ENCODE data around the gene GABARAP. TPM values are rescaled to one million over a fixed set of nuclear protein-coding genes. Genes with fewer than 3 reads are reported as not detected.

Gene GABARAP
- total and polyA plus RNA-seq, 2 donors (not counting 1 experiment from before 2014, with no cell fraction given), result 173 to 1,154 TPM

GRCh38 chr17:7218758-7219157 is 23.5 kb downstream of the GABARAP start:
- TF ChIP-seq, protein P1, sequence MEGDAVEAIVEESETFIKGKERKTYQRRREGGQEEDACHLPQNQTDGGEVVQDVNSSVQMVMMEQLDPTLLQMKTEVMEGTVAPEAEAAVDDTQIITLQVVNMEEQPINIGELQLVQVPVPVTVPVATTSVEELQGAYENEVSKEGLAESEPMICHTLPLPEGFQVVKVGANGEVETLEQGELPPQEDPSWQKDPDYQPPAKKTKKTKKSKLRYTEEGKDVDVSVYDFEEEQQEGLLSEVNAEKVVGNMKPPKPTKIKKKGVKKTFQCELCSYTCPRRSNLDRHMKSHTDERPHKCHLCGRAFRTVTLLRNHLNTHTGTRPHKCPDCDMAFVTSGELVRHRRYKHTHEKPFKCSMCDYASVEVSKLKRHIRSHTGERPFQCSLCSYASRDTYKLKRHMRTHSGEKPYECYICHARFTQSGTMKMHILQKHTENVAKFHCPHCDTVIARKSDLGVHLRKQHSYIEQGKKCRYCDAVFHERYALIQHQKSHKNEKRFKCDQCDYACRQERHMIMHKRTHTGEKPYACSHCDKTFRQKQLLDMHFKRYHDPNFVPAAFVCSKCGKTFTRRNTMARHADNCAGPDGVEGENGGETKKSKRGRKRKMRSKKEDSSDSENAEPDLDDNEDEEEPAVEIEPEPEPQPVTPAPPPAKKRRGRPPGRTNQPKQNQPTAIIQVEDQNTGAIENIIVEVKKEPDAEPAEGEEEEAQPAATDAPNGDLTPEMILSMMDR (conservative IDR thresholded peaks at IDR 0.05 in 1 of 2, IDR thresholded peaks at IDR 0.05 in 1 of 2; ENCODE audit: low read depth in 1 of 2, low read length in 2 of 2), result no peak
- no peak for TF ChIP-seq EZH2 (IDR thresholded peaks at IDR 0.05; ENCODE audit: low read length, missing control alignments)
- peaks cover 20% of the 10 kb centered on the region for H3K36me3 ChIP-seq (ENCODE audit: control insufficient read depth, insufficient read depth, low read length)
- no peak overlapping the region for H2AFZ ChIP-seq (ENCODE audit: low read length)
- no peaks in the 10 kb centered on the region for H3K27me3 ChIP-seq (ENCODE audit: control insufficient read depth, insufficient read depth, low read length)
- H3K4me3 ChIP-seq (replicated peaks in 1 of 4; ENCODE audit: control extremely low read depth in 1 of 4, insufficient read depth in 1 of 4, low read depth in 3 of 4, low read length in 4 of 4), result no peak overlapping the region
- H3K9ac ChIP-seq (ENCODE audit: insufficient read depth, low read length), result no peak overlapping the region
- H3K79me2 ChIP-seq (ENCODE audit: control insufficient read depth, insufficient read depth, low read length), result peaks cover 33% of the 10 kb centered on the region
- H3K27ac ChIP-seq (ENCODE audit: insufficient read depth, low read length), result no peak overlapping the region
- H4K20me1 ChIP-seq (ENCODE audit: control insufficient read depth, extremely low read depth, insufficient read depth, low read length), result no peaks in the 10 kb centered on the region
- no peak for DNase-seq (ENCODE audit: low read depth in 2 of 2)
- H3K9me3 ChIP-seq (ENCODE audit: control insufficient read depth, insufficient read depth, low read depth, low read length), result no peaks in the 10 kb centered on the region
- no peak overlapping the region for H3K4me2 ChIP-seq (ENCODE audit: extremely low read depth, insufficient read depth, low read length)
- H3K4me1 ChIP-seq (ENCODE audit: control insufficient read depth, extremely low read depth, insufficient read depth, low read length), result peaks cover 17% of the 10 kb centered on the region

- H4K20me1 ChIP-seq (ENCODE audit: control insufficient read depth, extremely low read depth, insufficient read depth, low read length), result no peaks in the 10 kb centered on the region
- H3K36me3 ChIP-seq (ENCODE audit: control insufficient read depth, insufficient read depth, low read length), result peaks cover 14% of the 10 kb centered on the region
- peaks cover 37% of the 10 kb centered on the region for H3K79me2 ChIP-seq (ENCODE audit: control insufficient read depth, insufficient read depth, low read length)
- peaks cover 17% of the 10 kb centered on the region for H3K4me1 ChIP-seq (ENCODE audit: control insufficient read depth, extremely low read depth, insufficient read depth, low read length)
- H3K27me3 ChIP-seq (ENCODE audit: control insufficient read depth, insufficient read depth, low read length), result no peaks in the 10 kb centered on the region
- DNase-seq (ENCODE audit: low read depth in 2 of 2), result no peak
- no peaks in the 10 kb centered on the region for H3K9me3 ChIP-seq (ENCODE audit: control insufficient read depth, insufficient read depth, low read depth, low read length)
- peak overlapping the region in 2 of 4 experiments; percentile 52 to 74 for H3K4me3 ChIP-seq (replicated peaks in 1 of 4; ENCODE audit: control extremely low read depth in 1 of 4, insufficient read depth in 1 of 4, low read depth in 3 of 4, low read length in 4 of 4)
- TF ChIP-seq EZH2 (IDR thresholded peaks at IDR 0.05; ENCODE audit: low read length, missing control alignments), result no peak
- TF ChIP-seq, protein P1 (conservative IDR thresholded peaks at IDR 0.05 in 1 of 2, IDR thresholded peaks at IDR 0.05 in 1 of 2; ENCODE audit: low read depth in 1 of 2, low read length in 2 of 2), result no peak
- H3K27ac ChIP-seq (ENCODE audit: insufficient read depth, low read length), result peak overlapping the region; percentile 49
- H3K4me2 ChIP-seq (ENCODE audit: extremely low read depth, insufficient read depth, low read length), result peak overlapping the region; percentile 78
- H2AFZ ChIP-seq (ENCODE audit: low read length), result no peak overlapping the region
- no peak overlapping the region for H3K9ac ChIP-seq (ENCODE audit: insufficient read depth, low read length)
Measured at GRCh38 chr17:7218166-7218565, 24.1 kb downstream of the GABARAP start.

DNA sequence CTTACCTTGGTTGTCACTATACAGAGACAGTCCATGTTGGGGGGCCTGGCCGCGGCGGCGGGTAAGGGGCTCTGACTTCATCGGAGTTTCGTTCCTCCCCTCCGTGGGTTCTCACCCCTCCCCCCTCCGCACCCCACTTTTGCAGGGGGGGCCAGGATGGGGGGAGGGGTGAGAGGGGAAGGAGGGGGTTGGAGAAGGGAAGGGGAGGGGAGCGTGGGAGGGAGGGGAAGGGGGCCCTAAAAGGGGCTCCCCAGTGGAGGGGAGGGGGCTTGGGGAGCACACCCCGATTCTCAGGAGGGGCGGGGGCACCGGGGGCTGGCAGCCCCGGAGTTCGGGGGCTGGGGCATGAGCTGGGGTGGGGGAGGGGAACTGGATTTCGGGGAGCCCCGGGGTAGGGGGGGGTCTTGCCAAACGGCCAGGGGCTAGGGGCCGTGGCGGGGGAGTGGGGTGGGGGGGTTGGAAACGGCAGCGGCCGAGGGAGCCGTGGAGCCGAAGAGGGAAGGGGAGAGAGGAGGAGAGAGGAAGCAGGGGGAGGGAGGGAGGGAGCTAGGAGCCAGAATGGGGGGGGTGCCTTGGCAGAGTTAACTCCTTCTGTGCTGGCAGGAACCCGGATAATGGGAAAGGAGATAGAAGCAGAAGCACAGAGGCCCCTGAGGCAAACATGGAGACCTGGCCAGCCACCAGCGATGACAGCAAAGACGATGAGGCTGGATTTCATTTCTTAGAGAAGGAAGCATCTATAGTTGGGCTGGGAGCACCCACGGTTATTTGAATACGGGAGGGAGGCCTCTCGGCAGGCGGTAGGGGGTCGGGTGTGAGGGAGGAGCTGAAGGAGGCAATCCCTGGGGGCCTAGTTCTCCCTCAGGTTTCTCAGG is 24.9 kb downstream of the GABARAP start:
- TF ChIP-seq, protein P1 (conservative IDR thresholded peaks at IDR 0.05 in 1 of 2, IDR thresholded peaks at IDR 0.05 in 1 of 2; ENCODE audit: low read depth in 1 of 2, low read length in 2 of 2), result no peak
- TF ChIP-seq EZH2 (IDR thresholded peaks at IDR 0.05; ENCODE audit: low read length, missing control alignments), result no peak
- H3K79me2 ChIP-seq (ENCODE audit: control insufficient read depth, insufficient read depth, low read length), result peaks cover 36% of the 10 kb centered on the region
- peaks cover 17% of the 10 kb centered on the region for H3K4me1 ChIP-seq (ENCODE audit: control insufficient read depth, extremely low read depth, insufficient read depth, low read length)
- peak overlapping the region; percentile 49 for H3K27ac ChIP-seq (ENCODE audit: insufficient read depth, low read length)
- no peaks in the 10 kb centered on the region for H4K20me1 ChIP-seq (ENCODE audit: control insufficient read depth, extremely low read depth, insufficient read depth, low read length)
- peak overlapping the region; percentile 92 for H3K4me2 ChIP-seq (ENCODE audit: extremely low read depth, insufficient read depth, low read length)
- H2AFZ ChIP-seq (ENCODE audit: low read length), result peak overlapping the region; percentile 54
- peak overlapping the region; percentile 54 to 78 (median 66) for H3K4me3 ChIP-seq (replicated peaks in 1 of 4; ENCODE audit: control extremely low read depth in 1 of 4, insufficient read depth in 1 of 4, low read depth in 3 of 4, low read length in 4 of 4)
- H3K9ac ChIP-seq (ENCODE audit: insufficient read depth, low read length), result peak overlapping the region; percentile 63
- H3K27me3 ChIP-seq (ENCODE audit: control insufficient read depth, insufficient read depth, low read length), result no peaks in the 10 kb centered on the region
- DNase-seq (ENCODE audit: low read depth in 2 of 2), result peak; percentile 76 to 80
- H3K9me3 ChIP-seq (ENCODE audit: control insufficient read depth, insufficient read depth, low read depth, low read length), result no peaks in the 10 kb centered on the region
- H3K36me3 ChIP-seq (ENCODE audit: control insufficient read depth, insufficient read depth, low read length), result peaks cover 8% of the 10 kb centered on the region

Measured in fibroblast of lung (primary cell).